Measurements from ENCODE around the gene OR6C4.
"Not testable (repeated sequence)": the region's sequence is repeated elsewhere in the genome, so short reads cannot be mapped to it uniquely, and the experiment has no call there.

OR6C4 gene
- 0 reads per million in 3 experiments for total RNA-seq

DNA sequence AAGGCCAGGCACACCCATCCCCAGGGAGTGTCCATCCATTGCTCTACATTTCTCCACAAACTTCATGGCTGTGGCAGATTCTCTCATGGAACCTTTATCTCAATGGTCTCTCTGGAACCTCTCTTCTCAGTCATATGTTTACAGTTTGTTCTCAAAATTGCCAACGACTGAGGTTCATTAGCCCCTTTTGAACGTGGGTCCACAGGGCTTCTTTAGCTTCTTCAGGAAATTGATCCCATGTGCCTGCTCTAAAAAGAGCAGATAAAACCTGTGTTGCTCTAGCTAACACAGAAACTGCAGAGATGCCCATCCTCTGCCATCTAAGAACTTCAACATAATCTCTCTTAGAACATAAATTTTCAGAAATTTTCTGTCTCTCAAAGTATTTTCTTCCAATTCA, at the start of gene OR6C4:
Gene OR6C4, plus strand, starts transcription at position 301 of the 400 bp plus-strand sequence. CDS start 1,625 bp downstream, outside the sequence.
- no peak for DNase-seq

DNA sequence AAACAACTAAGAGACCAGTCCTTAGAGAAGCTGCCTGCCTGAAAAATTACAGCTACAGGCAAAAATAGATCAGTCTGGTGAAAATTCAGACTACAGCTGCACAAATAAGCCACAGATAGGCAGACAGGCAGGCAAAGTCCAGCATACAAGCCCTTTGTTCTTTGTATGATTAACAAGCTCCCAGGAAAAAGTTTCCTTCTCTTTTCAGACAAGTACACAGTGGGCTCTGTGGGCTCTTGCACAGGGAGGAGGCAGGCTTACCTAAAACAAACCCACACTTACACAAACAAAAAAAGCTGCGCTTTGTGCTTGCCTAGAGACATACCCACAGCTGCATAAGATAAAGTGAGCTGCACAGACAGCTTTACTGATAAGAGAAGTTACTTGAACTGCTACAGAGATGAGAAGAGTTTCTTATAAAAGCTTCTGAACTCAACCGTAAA, 49.6 kb upstream of the OR6C4 start:
- no peak for DNase-seq

DNA sequence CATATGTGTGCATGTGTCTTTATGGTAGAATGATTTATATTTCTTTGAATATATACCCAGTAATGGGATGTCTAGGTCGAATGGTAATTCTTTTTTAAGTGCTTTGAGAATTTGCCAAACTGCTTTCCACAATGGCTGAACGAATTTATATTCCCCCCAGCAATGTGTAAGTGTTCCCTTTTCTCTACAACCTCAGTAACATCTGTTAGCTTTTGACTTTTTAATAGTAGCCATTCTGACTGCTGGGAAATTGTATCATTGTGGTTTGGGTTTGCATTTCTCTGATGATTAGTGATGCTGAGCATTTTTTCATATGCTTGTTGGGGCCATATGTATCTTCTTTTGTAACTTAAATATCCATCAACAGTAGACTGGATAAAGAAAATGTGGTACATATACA, 47.8 kb upstream of the OR6C4 start:
- no peak for DNase-seq

DNA sequence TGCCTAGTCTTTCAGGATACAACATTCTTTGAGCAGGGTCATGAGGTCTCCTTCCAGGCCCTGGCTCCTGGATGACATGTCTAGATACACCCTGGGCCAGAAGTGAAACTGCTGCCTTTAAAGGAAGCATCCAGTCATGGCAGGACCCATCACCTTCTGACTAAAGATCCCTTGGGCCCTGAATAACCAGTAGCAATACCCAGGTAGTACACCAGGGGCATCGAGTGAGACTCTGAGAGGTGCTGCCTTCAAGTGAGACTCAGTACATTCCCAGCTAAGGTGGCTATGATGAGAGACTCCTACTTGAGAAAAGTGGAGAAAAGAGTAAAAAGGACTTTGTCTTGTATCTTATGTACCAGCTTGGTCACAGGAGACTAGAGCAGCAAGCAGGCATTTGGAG, 33.7 kb upstream of the OR6C4 start:
- no peak for DNase-seq

DNA sequence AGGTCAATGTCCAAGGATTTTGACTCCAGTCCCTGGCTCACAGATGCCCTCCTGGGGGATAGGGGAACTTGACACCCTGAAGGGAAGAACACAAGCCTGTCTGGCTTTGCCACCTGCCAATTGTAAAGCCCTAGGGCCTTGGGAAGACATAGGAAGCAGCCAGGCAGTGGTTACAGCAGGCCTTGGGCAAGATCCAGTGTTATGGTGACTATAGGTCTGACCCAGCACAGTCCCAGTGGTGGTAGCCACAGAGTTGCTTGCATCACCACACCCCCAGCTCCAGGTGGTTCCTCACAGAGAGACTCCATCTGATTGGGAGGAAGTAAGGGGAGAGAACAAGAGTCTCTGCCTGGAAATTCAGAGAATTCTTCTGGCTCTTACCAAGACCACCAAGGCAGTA, 33.0 kb upstream of the OR6C4 start:
- no peak for DNase-seq

- not testable (repeated sequence) for DNase-seq
These were observed 1.2 kb upstream of the OR6C4 start for GRCh38 chr12:55548235-55548634.

GRCh38 chr12:55548756-55549155, 646 bp upstream of the OR6C4 start:
- DNase-seq: no peak

DNA sequence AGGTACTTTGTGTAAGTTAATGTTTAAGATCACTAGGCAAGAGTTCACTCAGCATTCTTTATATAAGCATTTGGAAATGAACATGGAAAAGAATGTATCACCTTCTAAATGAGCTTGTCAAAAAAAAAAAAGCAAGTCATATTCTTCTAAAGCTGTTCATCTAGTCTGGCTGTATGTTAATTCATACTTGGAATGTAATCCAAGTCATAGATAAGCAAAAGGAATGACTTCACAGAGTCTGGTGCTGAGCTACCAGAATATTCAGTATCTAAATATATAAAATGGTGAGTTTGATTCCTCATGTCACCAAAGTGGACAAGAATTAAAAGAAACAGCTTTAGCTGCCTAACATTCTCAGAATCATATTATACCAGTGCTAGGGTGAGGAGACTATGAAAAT, 4.9 kb downstream of the OR6C4 start:
- no peak for DNase-seq

DNA sequence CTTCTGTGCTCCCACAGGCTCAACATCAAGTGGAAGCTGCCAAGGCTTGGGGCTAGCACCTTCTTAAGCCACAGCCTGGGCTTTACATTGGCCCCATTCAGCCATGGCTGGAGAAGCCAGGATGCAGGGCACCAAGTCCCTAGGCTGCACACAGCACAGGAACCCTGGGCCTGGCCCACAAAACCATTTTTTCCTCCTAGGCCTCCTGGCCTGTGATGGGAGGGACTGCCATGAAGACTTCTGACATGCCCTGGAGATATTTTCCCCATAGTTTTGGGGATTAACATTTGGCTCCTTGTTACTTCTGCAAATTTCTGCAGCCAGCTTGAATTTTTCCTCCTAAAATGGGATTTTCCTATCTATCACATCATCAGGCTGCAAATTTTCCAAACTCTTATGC, 20.7 kb downstream of the OR6C4 start:
- not testable (repeated sequence) for DNase-seq

DNA sequence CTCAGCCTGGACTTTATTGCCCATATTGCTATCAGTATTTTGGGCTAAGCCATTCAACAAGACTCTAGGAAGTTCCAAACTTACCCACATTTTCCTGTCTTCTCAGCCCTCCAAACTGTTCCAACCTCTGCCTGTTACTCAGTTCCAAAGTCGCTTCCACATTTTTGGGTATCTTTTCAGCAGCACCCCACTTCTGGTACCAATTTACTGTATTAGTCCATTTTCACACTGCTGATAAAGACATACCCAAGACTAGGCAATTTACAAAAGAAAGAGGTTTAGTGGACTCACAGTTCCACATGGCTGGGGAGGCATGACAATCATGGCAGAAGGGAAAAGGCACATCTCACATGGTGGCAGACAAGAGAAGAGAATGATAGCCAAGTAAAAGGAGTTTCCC, 21.3 kb downstream of the OR6C4 start:
- DNase-seq: not testable (repeated sequence)

DNA sequence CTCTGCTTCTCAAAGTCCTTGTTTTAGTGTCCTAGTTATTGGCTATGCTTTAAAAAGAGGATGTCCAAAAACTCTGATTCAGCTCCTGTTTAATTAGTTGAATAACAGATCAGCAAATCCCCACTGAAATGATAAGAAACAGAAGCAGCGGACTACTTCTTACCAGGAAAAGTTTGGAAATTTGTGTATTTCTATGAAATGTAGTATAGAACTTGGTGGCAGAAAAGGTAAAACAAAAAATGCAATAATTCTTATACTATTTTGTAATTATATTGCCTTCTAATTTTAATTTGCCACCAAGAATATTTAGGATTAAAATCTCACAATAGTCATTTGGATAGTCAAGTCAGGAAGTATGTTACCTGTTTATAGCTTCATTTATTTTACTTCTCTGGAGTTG, 22.8 kb downstream of the OR6C4 start, which contains the start of gene OR2AP1:
Gene OR2AP1, plus strand, starts transcription at position 301 of the 400 bp plus-strand sequence. CDS start 1,947 bp downstream, outside the sequence.
- DNase-seq: no peak

GRCh38 chr12:55582066-55582465, 32.7 kb downstream of the OR6C4 start:
- DNase-seq: no peak

DNA sequence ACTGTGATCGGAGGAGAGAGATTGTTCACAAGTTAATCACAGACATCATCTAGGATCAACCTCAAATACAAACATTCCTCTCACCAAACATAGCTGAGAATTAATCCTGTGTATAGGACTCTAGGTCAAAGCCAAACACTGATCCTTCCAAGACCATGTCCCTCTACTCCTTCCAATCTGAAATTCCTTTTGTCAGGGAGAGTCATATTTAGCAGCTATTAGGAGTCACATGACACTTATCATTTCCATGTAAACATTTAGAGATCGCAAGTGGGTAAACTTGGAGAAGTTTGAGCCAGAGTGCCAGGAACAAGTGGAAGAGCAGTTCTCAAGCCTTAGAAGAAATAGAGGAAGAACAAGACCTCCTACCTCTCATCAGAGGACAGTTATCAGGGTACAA, 36.4 kb downstream of the OR6C4 start:
- no peak for DNase-seq

DNA sequence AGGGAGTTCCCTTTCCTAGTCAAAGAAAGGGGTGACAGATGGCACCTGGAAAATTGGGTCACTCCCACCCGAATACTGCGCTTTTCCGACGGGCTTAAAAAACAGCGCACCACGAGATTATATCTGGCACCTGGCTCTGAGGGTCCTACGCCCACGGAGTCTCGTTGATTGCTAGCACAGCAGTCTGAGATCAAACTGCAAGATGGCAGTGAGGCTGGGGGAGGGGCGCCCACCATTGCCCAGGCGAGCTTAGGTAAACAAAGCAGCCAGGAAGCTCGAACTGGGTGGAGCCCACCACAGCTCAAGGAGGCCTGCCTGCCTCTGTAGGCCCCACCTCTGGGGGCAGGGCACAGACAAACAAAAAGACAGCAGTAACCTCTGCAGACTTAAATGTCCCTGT, 40.8 kb downstream of the OR6C4 start:
- DNase-seq: not testable (repeated sequence)

Data from central memory CD4-positive, alpha-beta T cell (primary cell).